Peyer's patch (tissue), 4 donors: Measurements from ENCODE around the gene MICAL3.

Source experiments
- CTCF ChIP-seq, 6 experiments: fragments of 450-650 bp in 4 of 6; fragments of 200-600 bp in 2 of 6; sonication (generic) in 1 of 6; IDR thresholded peaks; one replicate each; pipeline ENCODE4 v1.5.1; 2017 to 2019; ENCODE audit warnings: antibody characterized with exemption in 6 of 6, mild to moderate bottlenecking in 3 of 6, moderate library complexity in 1 of 6
- POLR2A ChIP-seq, 2 donors: fragments of 450-650 bp; IDR thresholded peaks; one replicate each; pipeline ENCODE4 v1.5.1; 2017; ENCODE audit warnings: antibody characterized with exemption in 2 of 2, mild to moderate bottlenecking in 2 of 2, moderate library complexity in 2 of 2

GRCh38 chr22:17980638-17981051 is 43.7 kb downstream of the MICAL3 start:
- no peak for TF ChIP-seq CTCF (IDR thresholded peaks at IDR 0.05)
- TF ChIP-seq POLR2A (IDR thresholded peaks at IDR 0.05): no peak
